HepG2 (cell line): Measurements from ENCODE around the gene SH3D21. TPM values are rescaled to one million over a fixed set of nuclear protein-coding genes. Genes with fewer than 3 reads are reported as not detected.

Source experiments
- ATAD3A ChIP-seq: sonication (generic); formaldehyde crosslinking; IDR thresholded peaks from 2 replicates; pipeline ENCODE4 v1.4.0; 2020; ENCODE audit warnings: missing genetic modification reagents
- CCDC6 ChIP-seq: sonication (generic); formaldehyde crosslinking; IDR thresholded peaks from 2 replicates; pipeline ENCODE4 v1.8.1; 2022; ENCODE audit warnings: mild to moderate bottlenecking, missing genetic modification reagents, moderate library complexity
- EED ChIP-seq: sonication (generic); formaldehyde crosslinking; IDR thresholded peaks from 2 replicates; pipeline ENCODE4 v1.5.0; 2020; ENCODE audit warnings: mild to moderate bottlenecking, missing genetic modification reagents
- FOXP1 ChIP-seq, 2 experiments: fragments of 450-650 bp in 1 of 2; IDR thresholded peaks; 2 replicates each; pipeline ENCODE4 v1.6.1; 2017 to 2018; ENCODE audit warnings: antibody characterized with exemption in 1 of 2
- KMT2B ChIP-seq: IDR thresholded peaks from 2 replicates; pipeline ENCODE4 v1.6.1; 2016; ENCODE audit warnings: missing genetic modification reagents, missing compliant biosample characterization
- MEIS2 ChIP-seq: sonication (generic); formaldehyde crosslinking; IDR thresholded peaks from 2 replicates; pipeline ENCODE4 v1.9.0; 2021; ENCODE audit warnings: mild to moderate bottlenecking, missing genetic modification reagents
- NR1H2 ChIP-seq: sonication (generic); formaldehyde crosslinking; IDR thresholded peaks from 2 replicates; pipeline ENCODE4 v1.8.1; 2022; ENCODE audit warnings: low read depth, missing genetic modification reagents, borderline replicate concordance
- PAWR ChIP-seq: sonication (generic); formaldehyde crosslinking; IDR thresholded peaks from 2 replicates; pipeline ENCODE4 v1.4.0; 2020; ENCODE audit warnings: missing genetic modification reagents, mild to moderate bottlenecking, borderline replicate concordance
- PHF21A ChIP-seq: sonication (generic); formaldehyde crosslinking; IDR thresholded peaks from 2 replicates; pipeline ENCODE4 v1.5.0; 2020; ENCODE audit warnings: mild to moderate bottlenecking, missing genetic modification reagents
- SMARCC2 ChIP-seq: fragments of 450-650 bp; IDR thresholded peaks from 2 replicates; pipeline ENCODE4 v1.6.1; 2017; ENCODE audit warnings: antibody characterized with exemption, mild to moderate bottlenecking
- SRY ChIP-seq: sonication (generic); formaldehyde crosslinking; IDR thresholded peaks from 2 replicates; pipeline ENCODE4 v1.8.0; 2022; ENCODE audit warnings: mild to moderate bottlenecking, missing genetic modification reagents
- TBP ChIP-seq: sonication (generic); formaldehyde crosslinking; IDR thresholded peaks from 2 replicates; pipeline ENCODE4 v1.5.0; 2020; ENCODE audit warnings: missing genetic modification reagents
- ZNF652 ChIP-seq: IDR thresholded peaks from 2 replicates; pipeline ENCODE4 v1.6.1; 2016; ENCODE audit warnings: low read depth, borderline replicate concordance
- polyA plus RNA-seq, 8 experiments: library from polyadenylated mRNA; depleted of rRNA in 3 of 8; stranded (reverse) in 7 of 8; unstranded in 1 of 8; fragments of >200 nt; fragmentation: Illumina TruSeq in 4 of 8; extraction: Trizol in 4 of 8; gene quantifications; 2 replicates each; pipeline versions ENCODE4 v1.2.1 to v1.2.3, GENCODE V29; 2011 to 2016; ENCODE audit warnings: low read depth in 4 of 8, missing spikeins in 1 of 8, mixed read lengths in 1 of 8; ENCODE audit not compliant: insufficient read depth in 1 of 8
- total RNA-seq, 5 experiments: library from RNA; depleted of rRNA; stranded (reverse); fragments of >200 nt; fragmentation: Illumina TruSeq; extraction: Trizol; gene quantifications; 2 replicates each; pipeline ENCODE4 v1.2.3, GENCODE V29; 2016; ENCODE audit warnings: low read depth in 1 of 5
- TF ChIP-seq, protein P1 (sequence below): sonication (generic); formaldehyde crosslinking; IDR thresholded peaks from 2 replicates; pipeline ENCODE4 v1.4.0; 2020; ENCODE audit warnings: missing genetic modification reagents
- TF ChIP-seq, protein P2 (sequence below): sonication (generic); formaldehyde crosslinking; IDR thresholded peaks from 2 replicates; pipeline ENCODE4 v1.4.0; 2020; ENCODE audit warnings: mild to moderate bottlenecking, missing genetic modification reagents
- TF ChIP-seq, protein P3 (sequence below): IDR thresholded peaks from 2 replicates; pipeline ENCODE4 v1.6.1; 2016; ENCODE audit warnings: missing compliant biosample characterization, missing genetic modification reagents, borderline replicate concordance
- TF ChIP-seq, protein P4 (sequence below): sonication (generic); formaldehyde crosslinking; IDR thresholded peaks from 2 replicates; pipeline ENCODE4 v1.4.0; 2020; ENCODE audit warnings: missing genetic modification reagents, mild to moderate bottlenecking, borderline replicate concordance
- TF ChIP-seq, protein P5 (sequence below): sonication (generic); formaldehyde crosslinking; IDR thresholded peaks from 2 replicates; pipeline ENCODE4 v1.8.0; 2022; ENCODE audit warnings: missing genetic modification reagents, mild to moderate bottlenecking, inconsistent platforms, borderline replicate concordance
- TF ChIP-seq, protein P6 (sequence below): sonication (generic); formaldehyde crosslinking; IDR thresholded peaks from 2 replicates; pipeline ENCODE4 v1.8.1; 2022; ENCODE audit warnings: mild to moderate bottlenecking, missing genetic modification reagents
- TF ChIP-seq, protein P7 (sequence below): sonication (generic); formaldehyde crosslinking; IDR thresholded peaks from 2 replicates; pipeline ENCODE4 v1.4.0; 2020; ENCODE audit warnings: mild to moderate bottlenecking, missing genetic modification reagents

SH3D21 gene
- total and polyA plus RNA-seq, 2 of the 13 experiments (the other 11 are each of a cell fraction or from before 2014, with no cell fraction given) = 5.1 to 8.6 TPM

DNA sequence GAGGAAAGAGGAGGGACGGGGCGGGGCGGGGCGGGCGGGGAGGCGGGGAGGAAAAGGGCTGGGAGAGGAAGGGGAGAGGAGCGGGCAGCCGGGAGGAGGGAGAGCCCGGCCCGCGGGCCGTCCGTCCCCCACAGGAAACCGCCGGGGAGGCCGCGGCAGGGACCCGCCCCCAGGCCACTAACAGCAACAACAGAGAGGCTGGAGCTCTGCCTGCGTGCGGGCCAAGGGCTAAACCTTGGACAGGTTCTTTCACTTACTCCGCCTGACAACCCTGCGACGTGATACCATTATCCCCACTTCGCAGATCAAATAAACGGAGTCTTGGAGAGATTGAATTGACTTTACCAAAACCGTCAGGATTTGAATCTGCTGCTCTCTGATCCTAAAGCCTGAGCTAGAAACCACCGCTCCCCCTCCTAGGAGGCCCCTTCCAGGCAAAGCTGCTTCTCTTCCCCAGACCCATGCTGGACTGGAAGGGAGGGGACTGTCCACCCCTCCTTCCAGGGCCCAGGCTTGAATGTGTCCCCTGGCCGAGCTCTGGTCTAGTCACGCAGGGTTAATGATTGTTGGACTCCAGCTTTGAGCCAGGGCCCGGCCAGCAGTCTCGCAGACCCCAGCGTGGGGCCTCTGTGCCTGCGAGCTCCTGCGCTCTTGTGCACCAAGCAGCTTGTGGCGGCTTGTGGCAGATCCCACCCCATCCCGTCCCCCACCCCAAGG is 17.6 kb downstream of the SH3D21 start, which contains the start of gene EVA1B (continued):
- TF ChIP-seq, protein P1, sequence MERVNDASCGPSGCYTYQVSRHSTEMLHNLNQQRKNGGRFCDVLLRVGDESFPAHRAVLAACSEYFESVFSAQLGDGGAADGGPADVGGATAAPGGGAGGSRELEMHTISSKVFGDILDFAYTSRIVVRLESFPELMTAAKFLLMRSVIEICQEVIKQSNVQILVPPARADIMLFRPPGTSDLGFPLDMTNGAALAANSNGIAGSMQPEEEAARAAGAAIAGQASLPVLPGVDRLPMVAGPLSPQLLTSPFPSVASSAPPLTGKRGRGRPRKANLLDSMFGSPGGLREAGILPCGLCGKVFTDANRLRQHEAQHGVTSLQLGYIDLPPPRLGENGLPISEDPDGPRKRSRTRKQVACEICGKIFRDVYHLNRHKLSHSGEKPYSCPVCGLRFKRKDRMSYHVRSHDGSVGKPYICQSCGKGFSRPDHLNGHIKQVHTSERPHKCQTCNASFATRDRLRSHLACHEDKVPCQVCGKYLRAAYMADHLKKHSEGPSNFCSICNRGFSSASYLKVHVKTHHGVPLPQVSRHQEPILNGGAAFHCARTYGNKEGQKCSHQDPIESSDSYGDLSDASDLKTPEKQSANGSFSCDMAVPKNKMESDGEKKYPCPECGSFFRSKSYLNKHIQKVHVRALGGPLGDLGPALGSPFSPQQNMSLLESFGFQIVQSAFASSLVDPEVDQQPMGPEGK (CRISPR knock-in tag) = peak; percentile 79; the same call in 1 of the 2 replicates
- no peak for TF ChIP-seq FOXP1 (IDR thresholded peaks at IDR 0.05)
- TF ChIP-seq FOXP1 (CRISPR knock-in tag; IDR thresholded peaks at IDR 0.05) = 0 out of 2 replicates have a peak, but pooled peaks have one; percentile 9
- TF ChIP-seq, protein P2, sequence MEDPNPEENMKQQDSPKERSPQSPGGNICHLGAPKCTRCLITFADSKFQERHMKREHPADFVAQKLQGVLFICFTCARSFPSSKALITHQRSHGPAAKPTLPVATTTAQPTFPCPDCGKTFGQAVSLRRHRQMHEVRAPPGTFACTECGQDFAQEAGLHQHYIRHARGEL (CRISPR knock-in tag) = no peak
- TF ChIP-seq, protein P3, sequence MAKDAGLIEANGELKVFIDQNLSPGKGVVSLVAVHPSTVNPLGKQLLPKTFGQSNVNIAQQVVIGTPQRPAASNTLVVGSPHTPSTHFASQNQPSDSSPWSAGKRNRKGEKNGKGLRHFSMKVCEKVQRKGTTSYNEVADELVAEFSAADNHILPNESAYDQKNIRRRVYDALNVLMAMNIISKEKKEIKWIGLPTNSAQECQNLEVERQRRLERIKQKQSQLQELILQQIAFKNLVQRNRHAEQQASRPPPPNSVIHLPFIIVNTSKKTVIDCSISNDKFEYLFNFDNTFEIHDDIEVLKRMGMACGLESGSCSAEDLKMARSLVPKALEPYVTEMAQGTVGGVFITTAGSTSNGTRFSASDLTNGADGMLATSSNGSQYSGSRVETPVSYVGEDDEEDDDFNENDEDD (CRISPR knock-in tag) = no peak
- TF ChIP-seq KMT2B (CRISPR knock-in tag) = peak; percentile 56
- TF ChIP-seq EED (CRISPR knock-in tag) = 0 out of 2 replicates have a peak, but pooled peaks have one; percentile 46
- TF ChIP-seq, protein P4, sequence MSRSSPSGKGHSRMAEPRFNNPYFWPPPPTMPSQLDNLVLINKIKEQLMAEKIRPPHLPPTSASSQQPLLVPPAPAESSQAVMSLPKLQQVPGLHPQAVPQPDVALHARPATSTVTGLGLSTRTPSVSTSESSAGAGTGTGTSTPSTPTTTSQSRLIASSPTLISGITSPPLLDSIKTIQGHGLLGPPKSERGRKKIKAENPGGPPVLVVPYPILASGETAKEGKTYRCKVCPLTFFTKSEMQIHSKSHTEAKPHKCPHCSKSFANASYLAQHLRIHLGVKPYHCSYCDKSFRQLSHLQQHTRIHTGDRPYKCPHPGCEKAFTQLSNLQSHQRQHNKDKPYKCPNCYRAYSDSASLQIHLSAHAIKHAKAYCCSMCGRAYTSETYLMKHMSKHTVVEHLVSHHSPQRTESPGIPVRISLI (CRISPR knock-in tag) = peak; percentile 28; the same call in 1 of the 2 replicates
- no peak for TF ChIP-seq TBP (CRISPR knock-in tag)
- TF ChIP-seq, protein P5, sequence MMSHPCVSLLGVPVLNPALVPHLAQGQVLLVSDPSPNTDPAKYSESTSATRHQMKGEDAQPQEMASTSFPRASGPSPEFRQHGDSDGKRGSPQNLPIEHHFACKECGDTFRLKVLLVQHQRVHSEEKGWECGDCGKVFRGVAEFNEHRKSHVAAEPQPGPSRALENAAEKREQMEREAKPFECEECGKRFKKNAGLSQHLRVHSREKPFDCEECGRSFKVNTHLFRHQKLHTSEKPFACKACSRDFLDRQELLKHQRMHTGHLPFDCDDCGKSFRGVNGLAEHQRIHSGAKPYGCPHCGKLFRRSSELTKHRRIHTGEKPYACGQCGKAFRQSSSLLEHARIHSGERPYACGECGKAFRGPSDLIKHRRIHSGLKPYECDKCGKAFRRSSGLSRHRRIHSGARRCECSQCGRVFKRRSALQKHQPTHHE (CRISPR knock-in tag) = peak; percentile 39; the same call in 1 of the 2 replicates
- no peak for TF ChIP-seq SMARCC2
- TF ChIP-seq, protein P6, sequence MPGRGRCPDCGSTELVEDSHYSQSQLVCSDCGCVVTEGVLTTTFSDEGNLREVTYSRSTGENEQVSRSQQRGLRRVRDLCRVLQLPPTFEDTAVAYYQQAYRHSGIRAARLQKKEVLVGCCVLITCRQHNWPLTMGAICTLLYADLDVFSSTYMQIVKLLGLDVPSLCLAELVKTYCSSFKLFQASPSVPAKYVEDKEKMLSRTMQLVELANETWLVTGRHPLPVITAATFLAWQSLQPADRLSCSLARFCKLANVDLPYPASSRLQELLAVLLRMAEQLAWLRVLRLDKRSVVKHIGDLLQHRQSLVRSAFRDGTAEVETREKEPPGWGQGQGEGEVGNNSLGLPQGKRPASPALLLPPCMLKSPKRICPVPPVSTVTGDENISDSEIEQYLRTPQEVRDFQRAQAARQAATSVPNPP = no peak
- no peak; the same call in 1 of the 2 replicates for TF ChIP-seq CCDC6 (CRISPR knock-in tag)
- peak; percentile 60; the same call in 1 of the 2 replicates for TF ChIP-seq SRY (CRISPR knock-in tag)
- TF ChIP-seq PHF21A (CRISPR knock-in tag) = peak; percentile 70
- TF ChIP-seq PAWR (CRISPR knock-in tag) = no peak
- TF ChIP-seq NR1H2 = no peak
- TF ChIP-seq ZNF652 = peak; percentile 70
- TF ChIP-seq, protein P7, sequence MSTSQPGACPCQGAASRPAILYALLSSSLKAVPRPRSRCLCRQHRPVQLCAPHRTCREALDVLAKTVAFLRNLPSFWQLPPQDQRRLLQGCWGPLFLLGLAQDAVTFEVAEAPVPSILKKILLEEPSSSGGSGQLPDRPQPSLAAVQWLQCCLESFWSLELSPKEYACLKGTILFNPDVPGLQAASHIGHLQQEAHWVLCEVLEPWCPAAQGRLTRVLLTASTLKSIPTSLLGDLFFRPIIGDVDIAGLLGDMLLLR (CRISPR knock-in tag) = 0 out of 2 replicates have a peak, but pooled peaks have one; percentile 9
- peak; percentile 42; the same call in 1 of the 2 replicates for TF ChIP-seq MEIS2 (CRISPR knock-in tag)
- no peak for TF ChIP-seq ATAD3A (CRISPR knock-in tag)
